NCI-H524 treated with DMSO at 0.1 percent for 48 hours (cell line): ENCODE measurements around the gene IL1RAPL2.

Source experiments
- DNase-seq: peaks from one replicate; lab custom pipeline; 2025; lab: John Stamatoyannopoulos, UW

The IL1RAPL2 gene

DNA sequence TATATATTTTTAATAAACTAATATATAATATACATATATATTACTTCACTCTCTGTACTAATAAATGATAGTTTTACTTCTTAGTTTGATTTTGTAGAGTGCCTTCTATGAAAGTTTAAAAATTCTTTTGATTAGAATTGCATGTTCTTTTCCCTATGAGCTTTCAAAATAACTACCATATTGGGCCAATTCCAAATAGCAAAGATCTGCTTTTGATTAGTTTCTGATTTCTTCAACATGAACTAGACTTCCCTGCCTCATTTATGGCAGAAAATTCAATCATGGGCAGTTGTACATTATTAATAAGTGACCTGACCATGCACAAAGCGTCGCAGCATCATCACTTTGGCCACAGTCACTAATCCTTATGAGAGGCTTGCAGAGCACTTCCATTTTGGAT, 703.4 kb downstream of the IL1RAPL2 start:
- DNase-seq = no peak

GRCh38 chrX:105273326-105273725, 707.3 kb downstream of the IL1RAPL2 start:
- DNase-seq = no peak

GRCh38 chrX:105274091-105274490, 708.1 kb downstream of the IL1RAPL2 start:
- DNase-seq = no peak

DNA sequence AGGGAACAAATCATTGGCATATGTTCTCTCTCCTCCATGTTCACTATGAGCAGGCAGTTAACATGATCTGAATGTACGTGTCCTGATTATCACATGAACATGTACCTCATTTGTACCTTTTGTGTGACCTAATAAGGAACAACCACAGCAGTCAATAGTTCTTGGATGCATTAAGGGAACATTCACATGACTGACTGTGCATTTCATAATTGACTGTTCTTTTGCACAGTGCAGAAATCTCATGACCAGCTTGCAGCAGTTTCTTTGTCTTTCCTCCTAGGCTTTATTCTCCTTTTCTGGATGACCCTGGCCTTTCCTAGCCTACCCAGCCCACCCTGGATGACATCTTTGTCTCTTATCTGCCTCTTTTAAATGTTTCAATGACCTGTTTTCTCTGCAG, 711.1 kb downstream of the IL1RAPL2 start:
- no peak for DNase-seq

DNA sequence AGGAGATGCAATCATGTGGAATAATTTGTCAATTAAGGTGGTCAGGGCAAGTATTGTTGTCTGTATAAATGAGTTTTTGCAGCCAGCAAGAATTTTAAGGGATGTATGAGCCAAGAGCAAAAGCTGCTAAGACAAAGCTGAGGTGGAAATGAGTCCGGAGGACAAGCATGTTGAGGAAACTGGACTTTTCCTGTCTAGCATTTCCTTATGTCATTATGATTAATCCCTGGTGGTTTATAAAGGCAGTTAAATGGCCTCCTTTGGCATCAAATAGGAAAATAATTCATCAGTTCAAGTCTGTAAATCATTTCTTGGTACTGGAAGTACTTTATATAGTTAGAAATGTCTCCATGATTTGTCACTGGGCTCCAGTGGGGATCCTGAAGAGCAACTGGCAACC, 716.1 kb downstream of the IL1RAPL2 start:
- DNase-seq = no peak

GRCh38 chrX:105297041-105297440, 731.0 kb downstream of the IL1RAPL2 start:
- DNase-seq = no peak

DNA sequence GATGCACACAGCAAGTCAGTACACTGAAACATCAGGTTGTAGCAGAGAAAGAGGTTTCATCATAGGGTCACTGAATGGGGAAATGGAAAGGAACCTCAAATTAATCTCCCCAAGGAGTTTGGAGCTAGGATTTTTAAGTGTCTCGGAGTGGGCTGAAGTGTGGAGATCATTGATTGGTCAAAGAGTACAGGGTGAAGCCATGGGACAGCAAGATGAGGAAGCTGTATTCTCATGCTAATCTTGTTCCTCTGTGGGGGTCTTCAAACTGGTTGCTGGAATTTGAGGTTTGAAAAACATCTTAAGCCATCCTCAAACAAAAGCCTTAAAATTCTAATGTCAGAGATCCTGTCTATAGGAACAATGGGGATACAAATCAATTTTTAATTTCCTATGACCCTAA, 733.3 kb downstream of the IL1RAPL2 start:
- DNase-seq = no peak

DNA sequence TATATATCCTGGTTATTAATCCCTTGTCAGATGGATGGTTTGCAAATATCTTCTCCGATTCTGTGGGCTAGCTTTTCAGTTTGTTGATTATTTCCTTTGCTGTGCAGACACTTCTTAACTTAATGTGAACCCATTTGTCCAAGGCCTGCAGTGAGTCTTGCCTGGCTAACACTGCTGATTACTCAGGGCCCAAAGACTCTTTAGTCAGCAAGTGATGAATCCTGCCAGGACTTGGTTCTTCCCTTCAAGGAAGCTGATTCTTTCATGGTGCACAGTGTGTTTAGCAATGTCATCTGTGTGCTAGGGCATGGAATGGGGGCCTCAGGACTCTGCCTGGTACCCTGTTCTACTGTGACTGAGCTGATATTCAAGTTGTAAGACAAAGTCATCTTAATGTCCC, 736.2 kb downstream of the IL1RAPL2 start:
- no peak for DNase-seq

GRCh38 chrX:105307762-105308161, 741.8 kb downstream of the IL1RAPL2 start:
- no peak for DNase-seq

GRCh38 chrX:105313596-105313995, 747.6 kb downstream of the IL1RAPL2 start:
- no peak for DNase-seq

DNA sequence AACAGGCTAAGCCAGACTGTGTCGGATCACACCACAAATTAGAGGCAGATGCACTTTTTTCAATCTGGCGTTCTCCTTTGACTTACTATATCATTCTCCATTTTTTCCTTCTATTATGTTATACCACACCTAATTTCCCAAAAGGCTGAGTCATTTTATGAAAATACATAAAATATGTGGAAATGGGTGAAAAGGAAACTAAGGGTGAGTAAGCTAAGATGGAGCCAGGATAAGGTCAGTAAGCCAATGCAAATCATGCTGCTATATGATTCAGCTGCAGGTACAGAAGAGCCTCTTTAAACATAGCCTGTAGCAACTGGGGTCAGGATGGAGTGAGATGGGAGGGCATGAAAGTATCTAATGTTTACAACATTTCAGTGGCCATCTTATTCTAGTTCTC, 748.5 kb downstream of the IL1RAPL2 start:
- no peak for DNase-seq

- DNase-seq = no peak
These were observed 749.2 kb downstream of the IL1RAPL2 start for GRCh38 chrX:105315248-105315647.

DNA sequence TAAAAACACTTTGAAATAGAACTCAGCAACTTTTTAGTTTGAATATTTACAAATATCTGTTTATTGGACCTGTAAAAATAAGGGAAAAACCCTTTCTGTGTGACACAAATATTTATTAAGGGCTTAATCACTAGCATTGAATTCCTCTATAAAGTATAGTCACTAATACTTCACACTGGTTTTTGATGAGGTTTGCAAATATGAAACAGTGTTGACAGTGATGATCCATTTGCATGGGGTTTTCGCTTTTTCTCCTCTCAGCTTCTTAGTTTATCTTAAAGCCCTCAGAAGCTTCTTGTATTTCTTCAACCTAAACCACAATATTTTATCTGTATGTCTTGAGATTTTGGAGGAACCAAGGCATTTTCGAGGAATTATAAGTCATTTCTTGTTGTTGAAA, 751.1 kb downstream of the IL1RAPL2 start:
- no peak for DNase-seq

DNA sequence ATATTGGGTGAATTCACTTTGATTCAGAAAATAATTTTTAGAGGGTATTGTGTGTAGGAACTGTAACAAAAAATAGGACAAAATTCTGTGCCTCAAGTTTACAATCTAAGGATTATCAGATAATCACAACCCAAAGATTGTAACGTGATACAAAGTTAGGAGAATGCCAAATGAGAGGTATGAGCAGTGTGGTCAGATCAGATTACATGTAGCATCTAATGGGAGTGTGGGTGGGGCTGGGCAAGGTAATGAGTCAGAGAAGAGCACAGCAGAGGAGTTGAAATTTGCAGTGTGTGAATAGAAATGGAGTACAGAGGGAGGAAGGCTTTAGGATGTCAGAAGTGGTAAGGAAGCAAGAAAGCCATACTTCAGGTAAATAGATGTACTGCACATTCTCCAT, 757.9 kb downstream of the IL1RAPL2 start:
- no peak for DNase-seq

DNA sequence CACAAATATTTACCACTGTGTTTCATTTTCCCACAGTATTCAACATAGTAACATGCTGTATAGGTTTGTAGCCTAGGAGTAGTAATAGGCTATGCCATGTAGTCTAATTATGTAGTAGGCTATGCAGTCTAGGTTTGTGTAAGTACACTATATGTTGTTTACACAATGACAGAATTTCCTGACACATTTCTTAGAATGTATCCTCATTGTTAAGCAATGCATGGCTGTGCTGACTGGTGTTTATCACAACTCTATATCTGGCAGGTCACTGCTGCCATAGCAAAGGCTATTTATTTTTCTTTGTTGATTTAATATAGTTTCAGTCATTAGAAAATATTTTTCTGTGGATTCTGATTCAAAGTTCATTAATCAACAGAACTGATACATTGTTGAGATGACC, 762.8 kb downstream of the IL1RAPL2 start:
- no peak for DNase-seq

- DNase-seq = no peak
These were observed 765.2 kb downstream of the IL1RAPL2 start for GRCh38 chrX:105331244-105331643.

DNA sequence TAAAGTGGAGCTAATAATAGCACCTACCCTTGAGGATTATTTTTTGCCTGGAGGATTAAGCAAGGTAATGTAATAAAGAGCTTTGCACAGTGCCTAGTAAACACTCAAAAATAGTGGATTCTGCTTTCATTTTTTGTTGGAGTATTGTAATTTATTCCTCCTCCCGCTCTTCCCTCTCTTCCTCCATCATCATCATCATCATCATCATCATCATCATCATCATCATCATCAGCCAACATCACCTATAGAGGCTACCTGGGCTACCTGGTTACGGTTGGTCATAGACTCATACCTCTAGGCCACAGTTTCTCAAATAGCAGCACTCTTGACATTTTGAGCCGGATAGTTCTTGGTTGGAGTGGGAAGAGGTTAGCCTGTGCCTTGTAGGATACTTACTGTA, 781.4 kb downstream of the IL1RAPL2 start:
- no peak for DNase-seq

DNA sequence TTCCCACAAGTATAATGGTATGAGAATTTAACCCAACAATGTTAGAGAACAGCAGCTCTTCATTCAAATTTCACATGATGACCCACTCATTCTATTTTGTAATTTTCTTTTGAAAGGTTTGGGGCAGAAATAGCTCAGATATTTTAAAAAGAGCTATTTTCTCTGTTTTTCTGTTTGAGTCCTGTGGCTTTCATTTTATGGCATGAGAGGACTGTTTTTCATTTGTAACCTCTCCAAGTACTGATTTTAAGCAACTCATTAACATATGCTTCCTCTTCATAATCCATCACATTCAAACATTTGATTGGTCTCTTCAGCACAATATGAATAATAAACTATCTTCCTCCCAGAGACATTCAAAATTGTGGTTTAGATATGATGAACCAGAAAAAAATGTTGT, 783.5 kb downstream of the IL1RAPL2 start:
- DNase-seq = no peak

- DNase-seq = no peak
These were observed 809.8 kb downstream of the IL1RAPL2 start for GRCh38 chrX:105375816-105376215.

DNA sequence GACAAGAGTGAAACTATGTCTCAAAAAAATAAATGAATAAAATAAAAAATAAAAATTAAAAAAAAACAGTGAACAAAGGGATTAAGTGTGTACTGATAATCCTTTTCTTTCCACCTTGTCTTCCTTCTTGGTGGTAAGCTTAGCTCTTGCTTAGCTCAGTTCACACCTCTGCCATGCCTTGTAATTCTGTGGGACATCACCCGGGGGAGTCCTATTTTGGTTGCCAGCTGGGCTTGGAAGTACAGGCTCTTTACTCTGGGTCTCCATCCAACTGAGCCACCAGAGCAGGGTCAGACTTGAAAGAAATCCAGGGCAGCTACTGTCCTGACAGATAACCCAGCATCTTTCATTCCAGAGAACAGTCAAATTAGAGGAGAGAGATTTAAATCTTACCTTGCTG, 858.7 kb downstream of the IL1RAPL2 start:
- no peak for DNase-seq

- DNase-seq = no peak
These were observed 885.4 kb downstream of the IL1RAPL2 start for GRCh38 chrX:105451401-105451800.

DNA sequence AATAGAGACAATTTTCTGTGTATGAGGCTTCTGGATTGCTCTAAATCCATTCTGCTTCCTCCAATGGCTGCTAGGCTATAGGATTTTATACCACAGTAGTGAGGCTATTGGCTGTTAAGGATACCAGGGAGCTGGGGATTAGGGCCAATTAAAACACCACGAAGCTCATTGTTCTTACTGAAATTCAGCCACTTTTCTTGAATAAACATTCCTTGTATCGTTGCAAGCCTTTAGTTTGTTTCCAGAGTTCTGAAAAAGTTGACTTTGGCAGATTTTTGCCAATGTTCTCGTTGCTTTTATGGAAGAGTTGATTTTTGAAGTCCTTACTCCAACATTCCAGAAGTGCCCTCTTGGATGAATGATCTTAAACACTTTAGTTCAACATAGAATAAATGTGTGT, 892.8 kb downstream of the IL1RAPL2 start:
- no peak for DNase-seq

- no peak for DNase-seq
These were observed 894.4 kb downstream of the IL1RAPL2 start for GRCh38 chrX:105460376-105460775.

DNA sequence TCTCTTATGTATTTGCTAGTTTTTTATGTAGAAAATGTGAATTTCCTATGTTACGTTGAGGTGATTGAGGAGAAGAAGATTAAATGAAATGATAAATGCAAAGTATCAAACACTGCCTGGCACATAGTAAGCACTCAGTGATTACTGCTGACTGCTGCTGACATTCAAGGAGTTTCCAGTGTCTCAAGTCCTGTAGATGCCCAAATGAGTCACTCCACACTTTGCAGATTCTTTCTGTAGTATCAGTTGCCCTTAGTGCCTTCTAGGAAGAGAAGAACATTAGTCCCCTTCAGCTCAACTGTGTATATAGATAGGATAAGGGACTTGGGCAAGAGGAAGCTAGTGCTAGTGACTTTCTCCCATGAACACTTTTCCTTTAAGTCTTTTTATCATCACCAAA, 895.0 kb downstream of the IL1RAPL2 start:
- DNase-seq = no peak

GRCh38 chrX:105462186-105462585, 896.2 kb downstream of the IL1RAPL2 start:
- no peak for DNase-seq
